Epithelial cell of esophagus (primary cell): ENCODE results near the gene SF3A2.

Experiments
- DNase-seq: peaks from one replicate; pipeline ENCODE4 v3.0.0; 2010; ENCODE audit warnings: low read depth
- H3K4me3 ChIP-seq: 2 replicates; pipeline ENCODE4 v1.5.1; 2011; ENCODE audit warnings: mild to moderate bottlenecking, low read length, control low read depth
- TF ChIP-seq, protein P1 (sequence below): IDR thresholded peaks from 2 replicates; pipeline ENCODE4 v1.5.1; 2011; ENCODE audit warnings: low read depth, mild to moderate bottlenecking, low read length, control low read depth, inconsistent platforms; ENCODE audit not compliant: insufficient read depth; ENCODE audit errors: missing control alignments

The SF3A2 gene

DNA sequence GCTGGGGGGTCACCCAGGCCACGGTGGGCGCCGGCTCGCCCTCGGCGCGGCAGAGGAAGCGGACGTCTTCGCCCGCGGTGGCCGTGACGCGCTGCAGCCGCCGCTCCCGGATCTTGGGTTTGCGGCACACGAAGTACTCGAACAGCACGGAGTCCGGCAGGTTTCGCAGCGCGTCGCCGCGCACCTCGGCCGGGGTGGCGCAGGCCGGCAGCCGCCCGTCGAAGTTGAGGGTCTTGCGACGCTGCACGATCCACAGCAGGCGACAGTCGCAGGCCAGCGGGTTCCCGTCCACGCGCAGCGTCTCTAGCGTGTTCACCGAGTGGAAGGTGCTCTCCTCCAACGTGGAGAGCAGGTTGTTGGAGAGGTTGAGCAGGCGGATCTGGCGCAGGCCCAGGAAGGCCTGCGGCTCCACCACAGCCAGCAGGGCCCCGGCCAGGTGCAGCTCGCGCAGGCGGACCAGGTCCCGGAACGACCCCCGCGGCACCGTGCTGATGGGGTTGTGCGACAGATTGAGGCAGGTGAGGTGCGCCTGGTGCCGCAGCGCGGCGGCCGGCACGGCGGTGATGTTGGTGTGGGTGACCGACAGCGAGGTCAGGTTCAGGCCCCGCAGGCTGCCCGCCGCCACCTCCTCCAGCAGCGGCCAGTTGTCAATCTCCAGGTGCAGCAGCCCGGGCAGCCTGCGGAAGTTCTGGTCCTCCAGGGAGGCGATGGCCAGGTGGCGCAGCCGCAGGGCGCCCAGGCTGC is 54.0 kb downstream of the SF3A2 start:
- peak; percentile 29 for DNase-seq
- no peak overlapping the region for H3K4me3 ChIP-seq
- TF ChIP-seq, protein P1, sequence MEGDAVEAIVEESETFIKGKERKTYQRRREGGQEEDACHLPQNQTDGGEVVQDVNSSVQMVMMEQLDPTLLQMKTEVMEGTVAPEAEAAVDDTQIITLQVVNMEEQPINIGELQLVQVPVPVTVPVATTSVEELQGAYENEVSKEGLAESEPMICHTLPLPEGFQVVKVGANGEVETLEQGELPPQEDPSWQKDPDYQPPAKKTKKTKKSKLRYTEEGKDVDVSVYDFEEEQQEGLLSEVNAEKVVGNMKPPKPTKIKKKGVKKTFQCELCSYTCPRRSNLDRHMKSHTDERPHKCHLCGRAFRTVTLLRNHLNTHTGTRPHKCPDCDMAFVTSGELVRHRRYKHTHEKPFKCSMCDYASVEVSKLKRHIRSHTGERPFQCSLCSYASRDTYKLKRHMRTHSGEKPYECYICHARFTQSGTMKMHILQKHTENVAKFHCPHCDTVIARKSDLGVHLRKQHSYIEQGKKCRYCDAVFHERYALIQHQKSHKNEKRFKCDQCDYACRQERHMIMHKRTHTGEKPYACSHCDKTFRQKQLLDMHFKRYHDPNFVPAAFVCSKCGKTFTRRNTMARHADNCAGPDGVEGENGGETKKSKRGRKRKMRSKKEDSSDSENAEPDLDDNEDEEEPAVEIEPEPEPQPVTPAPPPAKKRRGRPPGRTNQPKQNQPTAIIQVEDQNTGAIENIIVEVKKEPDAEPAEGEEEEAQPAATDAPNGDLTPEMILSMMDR = no peak

DNA sequence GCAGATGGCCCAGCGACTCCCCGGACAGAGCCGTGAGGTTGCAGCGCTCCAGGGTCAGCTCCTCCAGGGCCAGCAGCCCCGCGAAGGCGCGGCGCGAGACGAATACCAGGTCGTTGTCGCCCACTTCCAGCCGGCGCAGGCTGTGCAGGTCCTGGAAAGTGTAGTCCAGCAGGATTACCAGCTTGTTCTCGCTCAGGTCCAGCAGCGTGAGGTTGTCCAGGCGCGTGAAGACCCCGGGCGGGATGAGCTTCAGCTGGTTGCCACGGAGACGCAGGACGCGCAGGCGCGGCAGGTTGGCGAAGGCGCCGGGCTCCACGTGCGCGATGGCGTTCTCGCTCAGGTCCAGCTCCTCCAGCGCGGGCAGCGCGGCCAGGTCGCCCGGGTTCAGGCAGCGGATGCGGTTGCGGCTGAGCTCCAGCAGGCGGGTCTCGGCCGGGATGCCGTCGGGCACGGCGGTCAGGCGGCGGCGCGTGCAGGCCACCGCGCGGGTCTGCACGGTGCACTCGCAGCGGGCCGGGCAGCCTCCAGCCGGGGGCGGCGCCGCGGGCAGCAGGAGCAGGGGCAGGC is 54.6 kb downstream of the SF3A2 start:
- TF ChIP-seq, protein P1 = no peak
- no peak overlapping the region for H3K4me3 ChIP-seq
- no peak for DNase-seq

DNA sequence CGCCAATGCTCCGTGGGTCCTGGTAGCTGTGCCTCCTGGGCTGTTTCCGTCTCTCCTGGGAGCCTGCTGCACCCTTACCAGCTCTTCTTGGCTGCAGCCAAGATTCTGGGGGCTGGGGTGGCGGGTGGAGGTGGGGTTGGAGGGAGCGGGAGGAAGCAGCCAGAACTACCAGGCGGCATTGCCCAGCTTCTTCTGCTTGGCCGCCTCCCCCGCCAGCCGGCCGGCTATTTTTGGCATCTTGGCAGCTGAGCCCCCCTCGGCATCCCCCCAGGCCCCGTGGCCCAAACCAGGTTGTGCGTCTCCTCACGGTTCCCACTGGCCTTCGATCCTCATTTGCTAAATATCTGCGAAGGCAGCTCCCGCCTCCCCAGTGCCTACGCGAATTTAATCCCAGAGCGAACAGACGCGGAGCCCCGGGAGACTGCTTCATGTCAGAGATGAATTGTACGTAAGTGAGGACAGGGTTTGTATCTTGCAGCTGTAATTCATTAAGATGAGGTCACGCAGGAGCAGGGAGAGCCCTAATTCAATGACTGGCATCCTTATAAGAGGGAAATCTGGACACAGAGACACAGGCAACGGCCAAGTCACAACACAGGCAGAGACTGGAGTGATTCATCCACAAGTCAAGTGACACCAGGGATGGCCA is 58.2 kb downstream of the SF3A2 start:
- TF ChIP-seq, protein P1 = no peak
- no peak for DNase-seq
- H3K4me3 ChIP-seq = no peak overlapping the region

DNA sequence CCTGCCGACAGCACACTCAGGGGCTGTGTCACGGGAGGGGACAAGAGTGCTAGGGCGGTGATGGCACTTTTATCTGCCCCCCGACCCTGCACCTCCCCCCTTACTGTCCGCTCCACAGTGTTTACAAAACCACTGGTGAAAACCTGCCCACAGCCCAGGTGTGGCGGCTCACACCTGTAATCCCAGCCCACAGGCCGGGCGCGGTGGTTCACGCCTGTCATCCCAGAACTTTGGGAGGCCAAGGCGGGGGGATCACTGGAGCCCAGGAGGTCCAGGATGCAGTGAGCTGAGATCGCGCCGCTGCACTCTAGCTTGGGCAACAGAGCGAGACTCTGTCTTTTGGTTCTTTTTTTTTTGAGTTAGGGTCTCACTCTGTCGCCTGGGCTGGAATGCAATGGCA is 59.5 kb downstream of the SF3A2 start:
- TF ChIP-seq, protein P1 = no peak
- DNase-seq = no peak
- H3K4me3 ChIP-seq = no peak overlapping the region
